HepG2 (cell line): ENCODE results near the gene EZH1. TPM values are rescaled to one million over a fixed set of nuclear protein-coding genes. Genes with fewer than 3 reads are reported as not detected.
A peak's percentile ranks its signal among the peaks of the same experiment; 100 is the strongest.

Experiments used
- ARID2 ChIP-seq: sonication (generic); formaldehyde crosslinking; IDR thresholded peaks from 2 replicates; pipeline ENCODE4 v1.8.1; 2022; ENCODE audit warnings: mild to moderate bottlenecking, missing genetic modification reagents, borderline replicate concordance
- ASH2L ChIP-seq: fragments of 300-600, 200-600 bp; sonication (generic); IDR thresholded peaks from 2 replicates; pipeline ENCODE4 v1.7.0; 2017; ENCODE audit warnings: low read depth, mild to moderate bottlenecking, moderate library complexity, mixed read lengths, low read length; ENCODE audit not compliant: insufficient read length
- CHD4 ChIP-seq: fragments of 200-600 bp; sonication (generic); IDR thresholded peaks from 2 replicates; pipeline ENCODE4 v1.7.0; 2017; ENCODE audit warnings: mild to moderate bottlenecking, low read length, borderline replicate concordance
- HCFC1 ChIP-seq: fragments of 150-350 bp; IDR thresholded peaks from 2 replicates; pipeline ENCODE4 v1.6.1; 2014; ENCODE audit warnings: low read depth, low read length
- HINFP ChIP-seq: sonication (generic); formaldehyde crosslinking; IDR thresholded peaks from 2 replicates; pipeline ENCODE4 v1.4.0; 2020; ENCODE audit warnings: low read depth, mild to moderate bottlenecking, missing genetic modification reagents
- MAFF ChIP-seq: IDR thresholded peaks from 2 replicates; pipeline ENCODE4 v1.6.1; 2011; ENCODE audit warnings: low read depth, low read length, improper control_type of control experiment
- MAFK ChIP-seq, 2 experiments: IDR thresholded peaks in 1 of 2; conservative IDR thresholded peaks in 1 of 2; 2 replicates each; pipeline ENCODE4 v1.6.1; 2011; ENCODE audit warnings: improper control_type of control experiment in 2 of 2, low read length in 2 of 2
- NFATC3 ChIP-seq: sonication (generic); formaldehyde crosslinking; IDR thresholded peaks from 2 replicates; pipeline ENCODE4 v1.5.1; 2020; ENCODE audit warnings: mild to moderate bottlenecking, missing genetic modification reagents
- NONO ChIP-seq, 2 experiments: fragments of 450-650 bp in 1 of 2; sonication (generic) in 1 of 2; formaldehyde crosslinking in 1 of 2; IDR thresholded peaks in 1 of 2; conservative IDR thresholded peaks in 1 of 2; 2 replicates each; pipeline versions ENCODE4 v1.6.1 to v1.8.0; 2017 to 2022; ENCODE audit warnings: mild to moderate bottlenecking in 1 of 2, missing genetic modification reagents in 1 of 2, moderate library complexity in 1 of 2
- RCOR2 ChIP-seq: IDR thresholded peaks from 2 replicates; pipeline ENCODE4 v1.6.1; 2016; ENCODE audit warnings: missing biosample characterization, missing genetic modification reagents
- SALL1 ChIP-seq: sonication (generic); formaldehyde crosslinking; IDR thresholded peaks from 2 replicates; pipeline ENCODE4 v1.8.0; 2022; ENCODE audit warnings: mild to moderate bottlenecking, missing genetic modification reagents
- SNAPC4 ChIP-seq: sonication (generic); formaldehyde crosslinking; IDR thresholded peaks from 2 replicates; pipeline ENCODE4 v1.4.0; 2020; ENCODE audit warnings: mild to moderate bottlenecking, missing genetic modification reagents
- THAP8 ChIP-seq: sonication (generic); formaldehyde crosslinking; IDR thresholded peaks from 2 replicates; pipeline ENCODE4 v1.5.1; 2020; ENCODE audit warnings: missing genetic modification reagents, mild to moderate bottlenecking, borderline replicate concordance
- TOPORS ChIP-seq: sonication (generic); formaldehyde crosslinking; IDR thresholded peaks from 2 replicates; pipeline ENCODE4 v1.8.0; 2023; ENCODE audit warnings: mild to moderate bottlenecking, missing genetic modification reagents
- TSC22D2 ChIP-seq: sonication (generic); formaldehyde crosslinking; IDR thresholded peaks from 2 replicates; pipeline ENCODE4 v1.5.1; 2020; ENCODE audit warnings: missing genetic modification reagents, mild to moderate bottlenecking, borderline replicate concordance
- ZBTB39 ChIP-seq: sonication (generic); formaldehyde crosslinking; IDR thresholded peaks from 2 replicates; pipeline ENCODE4 v1.5.0; 2020; ENCODE audit warnings: missing genetic modification reagents
- ZNF282 ChIP-seq: fragments of 450-650 bp; IDR thresholded peaks from 2 replicates; pipeline ENCODE4 v1.6.1; 2018; ENCODE audit not compliant: partially characterized antibody
- ZNF468 ChIP-seq: sonication (generic); formaldehyde crosslinking; IDR thresholded peaks from 2 replicates; pipeline ENCODE4 v1.8.0; 2022; ENCODE audit warnings: mild to moderate bottlenecking, moderate library complexity, missing genetic modification reagents
- ZNF737 ChIP-seq: sonication (generic); formaldehyde crosslinking; IDR thresholded peaks from 2 replicates; pipeline ENCODE4 v1.5.0; 2020; ENCODE audit warnings: missing genetic modification reagents, mild to moderate bottlenecking, borderline replicate concordance
- ZSCAN21 ChIP-seq: sonication (generic); formaldehyde crosslinking; IDR thresholded peaks from 2 replicates; pipeline ENCODE4 v1.8.0; 2022; ENCODE audit warnings: mild to moderate bottlenecking, missing genetic modification reagents, moderate library complexity, borderline replicate concordance
- polyA plus RNA-seq, 8 experiments: library from polyadenylated mRNA; depleted of rRNA in 3 of 8; stranded (reverse) in 7 of 8; unstranded in 1 of 8; fragments of >200 nt; fragmentation: Illumina TruSeq in 4 of 8; extraction: Trizol in 4 of 8; gene quantifications; 2 replicates each; pipeline versions ENCODE4 v1.2.1 to v1.2.3, GENCODE V29; 2011 to 2016; ENCODE audit warnings: low read depth in 4 of 8, missing spikeins in 1 of 8, mixed read lengths in 1 of 8; ENCODE audit not compliant: insufficient read depth in 1 of 8
- total RNA-seq, 5 experiments: library from RNA; depleted of rRNA; stranded (reverse); fragments of >200 nt; fragmentation: Illumina TruSeq; extraction: Trizol; gene quantifications; 2 replicates each; pipeline ENCODE4 v1.2.3, GENCODE V29; 2016; ENCODE audit warnings: low read depth in 1 of 5

Gene EZH1
- total and polyA plus RNA-seq, 2 of the 13 experiments (the other 11 are each of a cell fraction or from before 2014, with no cell fraction given) = 11.6 to 24.0 TPM

GRCh38 chr17:42791948-42792347 lies 47.1 kb upstream of the EZH1 start (continued):
- TF ChIP-seq TOPORS (CRISPR knock-in tag) = no peak
- TF ChIP-seq ZNF468 = no peak
- no peak for TF ChIP-seq MAFK (conservative IDR thresholded peaks at IDR 0.05 in 1 of 2, IDR thresholded peaks at IDR 0.05 in 1 of 2; ENCODE audit: low read length in 2 of 2)
- TF ChIP-seq TSC22D2 (CRISPR knock-in tag) = no peak
- TF ChIP-seq ARID2 (CRISPR knock-in tag) = no peak
- TF ChIP-seq ZNF737 (CRISPR knock-in tag) = no peak
- no peak for TF ChIP-seq NONO (IDR thresholded peaks at IDR 0.05)
- TF ChIP-seq NONO (CRISPR knock-in tag; conservative IDR thresholded peaks at IDR 0.05) = no peak
- TF ChIP-seq SALL1 = peak; percentile 33; the same call in 1 of the 2 replicates
- TF ChIP-seq NFATC3 (CRISPR knock-in tag) = no peak
- no peak for TF ChIP-seq MAFF
- no peak for TF ChIP-seq HCFC1
- no peak for TF ChIP-seq SNAPC4 (CRISPR knock-in tag)
- no peak for TF ChIP-seq THAP8 (CRISPR knock-in tag)
- TF ChIP-seq ASH2L = peak; percentile 19
- peak; percentile 39; the same call in 1 of the 2 replicates for TF ChIP-seq RCOR2 (CRISPR knock-in tag)
- TF ChIP-seq CHD4 = no peak
- no peak for TF ChIP-seq ZSCAN21 (CRISPR knock-in tag)
- TF ChIP-seq HINFP (CRISPR knock-in tag) = no peak
- no peak for TF ChIP-seq ZBTB39 (CRISPR knock-in tag)
- no peak for TF ChIP-seq ZNF282
